Dermis blood vessel endothelial cell (primary cell): ENCODE results near the gene CTIF. TPM values are rescaled to one million over a fixed set of nuclear protein-coding genes. Genes with fewer than 3 reads are reported as not detected.

Source experiments
- DNase-seq: peaks from one replicate; pipeline ENCODE4 v3.0.0; 2010
- total RNA-seq: library from RNA; depleted of rRNA; stranded (reverse); fragments of >200 nt; gene quantifications from 2 replicates; pipeline ENCODE4 v1.2.3, GENCODE V29; 2014

CTIF gene
- total RNA-seq, 1 donor from 2014 or later = 18.0 TPM

DNA sequence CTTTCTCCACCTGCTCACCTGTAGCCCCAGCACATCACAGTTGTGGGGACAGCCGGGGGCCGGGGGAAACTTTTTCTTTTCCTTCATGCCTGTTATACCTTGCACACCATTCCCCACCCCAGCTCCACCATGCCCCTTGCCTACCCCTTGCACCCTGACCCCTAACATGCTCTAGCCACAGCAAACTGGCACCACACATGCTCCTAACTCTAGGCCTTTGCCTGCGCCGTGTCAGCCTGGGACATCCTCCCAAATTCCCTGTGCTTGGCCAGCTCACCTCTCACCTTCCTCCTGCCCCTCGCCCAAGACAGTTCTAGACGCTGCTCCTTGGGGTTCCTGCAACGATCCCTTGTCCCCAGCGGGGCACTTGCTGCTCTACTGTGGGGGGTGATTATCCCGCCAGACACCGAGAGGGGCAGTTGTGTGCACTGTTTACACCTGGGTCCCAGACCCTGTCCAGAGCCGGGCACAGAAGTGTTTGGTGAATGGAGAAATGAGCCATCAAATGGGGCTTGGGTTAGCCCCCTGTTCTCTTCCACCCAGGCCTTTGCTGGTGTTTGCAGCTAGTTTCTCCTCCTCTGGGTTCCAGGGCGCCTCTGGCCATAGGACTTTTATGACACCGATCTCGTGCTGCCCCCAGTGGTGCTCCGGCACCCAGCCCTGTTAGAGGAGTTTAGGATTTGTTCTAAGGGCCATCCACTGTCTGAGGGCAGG lies 129.8 kb downstream of the CTIF start:
- DNase-seq = no peak

GRCh38 chr18:48669180-48669675 lies 130.4 kb downstream of the CTIF start:
- no peak for DNase-seq

DNA sequence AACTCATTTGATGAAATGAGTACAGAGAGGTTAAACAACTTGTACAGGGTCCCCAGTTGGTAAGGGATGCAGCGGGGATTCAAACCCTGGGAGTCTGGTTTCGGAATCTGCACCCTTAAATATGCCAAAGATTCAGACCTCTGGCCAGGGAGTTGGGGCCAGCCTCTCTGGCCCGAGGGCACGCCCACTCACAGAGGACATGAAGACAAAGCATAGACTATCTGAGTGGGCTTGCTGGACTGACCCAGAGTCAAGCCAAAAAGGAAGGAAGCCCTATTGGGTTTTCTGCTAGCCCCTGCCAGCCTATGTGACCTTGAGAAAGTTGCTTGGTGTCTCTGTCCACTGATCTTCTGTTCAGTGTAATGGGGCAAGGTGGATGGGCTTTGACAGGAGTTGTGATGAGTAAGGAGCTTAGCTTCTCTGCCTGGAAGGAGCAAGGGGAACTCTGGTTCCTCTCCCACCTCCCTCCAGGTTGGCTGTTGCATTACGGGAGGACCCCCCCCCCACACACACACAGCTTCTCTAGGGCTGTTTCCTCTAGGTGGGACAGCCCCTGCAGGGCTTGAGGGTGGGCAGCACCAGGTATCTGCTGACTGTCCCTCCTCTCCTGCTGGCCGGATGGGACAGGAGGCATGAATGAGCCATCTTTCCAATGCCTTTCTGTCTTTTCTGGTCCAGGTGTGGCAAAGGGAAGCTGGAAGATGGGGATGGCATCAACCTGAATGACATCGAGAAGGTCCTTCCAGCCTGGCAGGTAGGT lies 131.3 kb downstream of the CTIF start:
- DNase-seq = no peak

DNA sequence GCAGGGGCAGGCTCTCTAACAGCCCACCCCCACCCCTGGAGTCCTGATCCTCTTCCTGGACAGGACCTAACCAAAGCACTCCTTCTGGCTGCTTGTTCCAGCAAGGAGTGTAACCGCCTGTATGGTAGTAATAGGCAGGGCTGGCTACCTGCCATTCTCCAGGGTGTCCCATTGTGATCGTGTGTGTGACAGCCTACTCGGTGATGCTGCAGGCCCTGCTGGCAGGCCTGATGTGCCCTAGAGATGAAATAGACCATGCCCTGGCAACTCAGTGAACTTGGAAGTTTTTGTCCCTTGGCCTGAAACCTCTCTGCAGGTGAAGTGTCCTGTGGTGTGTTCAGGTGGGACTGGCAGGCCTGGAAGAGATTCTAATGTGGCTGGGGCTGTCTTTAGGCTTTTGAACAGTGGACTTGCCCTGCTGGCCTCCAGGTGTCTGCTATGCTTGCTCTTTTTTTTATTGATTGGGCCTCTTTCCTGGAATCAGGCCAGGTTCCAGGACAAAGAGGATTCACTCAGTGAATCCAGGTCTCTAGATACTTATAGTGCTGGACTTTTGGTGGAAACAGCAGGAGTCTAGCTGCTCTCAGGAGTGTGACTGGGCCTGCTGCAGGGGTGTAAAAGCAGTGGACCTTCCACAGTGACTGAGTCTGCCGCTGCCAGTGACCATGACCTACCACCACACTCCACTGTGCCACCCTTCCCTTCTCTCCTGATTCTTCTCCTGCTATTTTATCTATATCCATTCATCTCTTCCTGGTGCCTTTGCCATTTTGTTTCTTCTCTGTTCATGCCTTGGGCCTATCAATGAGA lies 132.1 kb downstream of the CTIF start:
- DNase-seq = no peak

- DNase-seq = no peak
These were observed 132.7 kb downstream of the CTIF start for GRCh38 chr18:48671561-48671945.

GRCh38 chr18:48672671-48673340 lies 134.0 kb downstream of the CTIF start:
- DNase-seq = no peak

DNA sequence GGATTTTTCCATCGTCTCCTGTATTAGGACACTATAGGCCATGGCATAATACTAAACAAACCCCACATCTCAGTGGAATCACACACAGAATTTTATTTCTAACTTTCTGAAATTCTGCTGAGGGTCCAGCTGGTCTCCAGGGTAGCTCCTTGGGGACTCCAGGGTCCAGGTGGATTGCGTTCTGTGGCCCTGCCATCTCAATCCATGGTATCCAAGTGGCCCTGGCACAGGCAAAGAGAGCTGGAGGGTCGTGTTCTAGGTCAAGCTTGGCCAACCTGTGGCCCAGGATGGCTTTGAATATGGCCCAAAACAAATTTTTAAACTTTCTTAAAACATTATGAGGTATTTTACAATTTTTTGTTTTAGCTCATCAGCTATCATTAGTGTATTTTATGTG lies 134.6 kb downstream of the CTIF start:
- no peak for DNase-seq

GRCh38 chr18:48673853-48674721 lies 135.3 kb downstream of the CTIF start:
- DNase-seq = no peak

- no peak for DNase-seq
These were observed 136.0 kb downstream of the CTIF start for GRCh38 chr18:48674758-48675351.

GRCh38 chr18:48675352-48675761 lies 136.5 kb downstream of the CTIF start:
- DNase-seq = peak; percentile 92

- DNase-seq = no peak
These were observed 137.1 kb downstream of the CTIF start for GRCh38 chr18:48675912-48676311.

GRCh38 chr18:48676346-48676745 lies 137.5 kb downstream of the CTIF start:
- no peak for DNase-seq

- peak; percentile 74 for DNase-seq
These were observed 138.0 kb downstream of the CTIF start for GRCh38 chr18:48676756-48677368.

- DNase-seq = no peak
These were observed 139.6 kb downstream of the CTIF start for GRCh38 chr18:48678237-48679115.

DNA sequence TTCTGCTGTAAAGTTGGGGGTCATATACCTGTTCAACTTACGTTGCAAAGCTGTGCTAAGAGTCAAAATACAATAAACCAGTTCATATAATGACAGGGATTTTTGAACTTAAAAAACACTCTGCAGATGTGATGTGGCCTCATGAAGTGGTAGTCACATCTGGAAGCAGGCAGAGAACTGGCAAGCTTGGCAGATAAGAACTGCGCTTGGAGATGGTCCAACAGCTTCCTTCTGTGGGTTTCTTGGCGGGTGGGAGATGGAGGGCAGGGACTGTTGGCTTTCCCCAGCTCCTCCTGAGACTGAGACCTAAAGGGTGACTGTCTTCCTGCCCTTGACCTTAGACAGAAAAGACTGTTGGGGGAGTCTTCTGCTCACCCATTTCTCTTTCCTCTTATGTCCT lies 140.4 kb downstream of the CTIF start:
- no peak for DNase-seq

DNA sequence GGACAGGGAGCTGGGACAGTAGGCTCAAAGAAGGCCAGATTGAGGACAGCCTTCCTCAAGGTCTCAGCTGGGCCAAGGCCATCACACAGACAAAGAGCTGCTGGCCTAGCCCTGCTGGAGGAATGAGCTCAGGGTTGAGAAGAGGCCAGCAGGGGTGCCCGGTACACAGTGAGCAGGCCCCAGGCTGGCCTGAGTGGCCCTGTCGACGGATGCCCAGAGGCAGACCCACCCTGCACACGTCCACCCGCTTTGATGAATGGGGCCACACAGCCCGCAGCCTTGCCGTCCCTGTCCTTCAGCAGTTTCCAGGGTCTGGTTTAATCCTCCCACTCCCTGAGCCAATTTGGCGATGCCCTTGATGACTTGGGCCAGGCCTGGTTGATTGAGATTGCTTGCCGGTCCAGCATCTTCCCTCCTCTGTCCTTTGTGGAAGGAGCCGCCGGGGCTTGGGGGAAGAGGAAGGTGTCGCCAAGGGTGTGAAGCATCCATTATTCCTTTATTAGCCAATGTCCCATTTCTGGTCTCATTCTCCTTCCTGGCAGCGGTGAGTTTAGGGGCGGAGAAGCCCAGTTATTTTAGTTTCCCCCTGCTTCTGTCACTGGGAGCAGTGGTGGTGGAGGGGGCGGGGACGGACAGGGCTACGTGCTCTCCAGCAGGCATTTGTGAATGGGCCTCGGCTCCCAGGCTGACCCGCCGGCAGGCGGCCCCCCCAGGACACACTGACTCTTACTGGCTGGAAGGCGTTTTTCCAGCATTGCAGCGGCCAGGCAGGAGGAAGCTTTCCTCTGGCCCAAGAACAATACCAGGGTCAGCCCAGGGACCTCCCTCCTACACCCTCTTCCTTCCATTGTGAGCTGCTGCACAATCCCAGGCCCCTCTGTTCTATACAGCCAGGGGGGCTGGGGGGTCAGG lies 141.8 kb downstream of the CTIF start:
- DNase-seq = peak; percentile 96

- no peak for DNase-seq
These were observed 143.9 kb downstream of the CTIF start for GRCh38 chr18:48682768-48683167.

GRCh38 chr18:48683197-48683596 lies 144.4 kb downstream of the CTIF start:
- no peak for DNase-seq

- no peak for DNase-seq
These were observed 144.8 kb downstream of the CTIF start for GRCh38 chr18:48683661-48684060.
